Measurements from ENCODE around the gene ARHGAP11A. TPM values are rescaled to one million over a fixed set of nuclear protein-coding genes. Genes with fewer than 3 reads are reported as not detected.

The ARHGAP11A gene
- total RNA-seq, 4 donors from 2014 or later = 0.49 to 5.3 (median 2.3) TPM

GRCh38 chr15:32670623-32671022 lies 55.3 kb downstream of the ARHGAP11A start:
- DNase-seq (no peak), ATAC-seq (no peak)
- intact Hi-C loops (cut with DNase I; ENCODE audit: low total_unique reads) = no loop called here
- H3K4me3 ChIP-seq = no peak overlapping the region
- no peaks in the 10 kb centered on the region for H3K4me1 ChIP-seq
- no peaks in the 10 kb centered on the region for H3K27me3 ChIP-seq
- H3K36me3 ChIP-seq = no peaks in the 10 kb centered on the region
- no peak overlapping the region for H3K27ac ChIP-seq
- no peaks in the 10 kb centered on the region for H3K9me3 ChIP-seq
- in situ Hi-C loops (cut with MboI; ENCODE audit: low sequenced_read_pairs in 4 of 4) = loop anchor here (25.0 kb wide), 2 partner anchors 317 to 467 kb away; no protein-coding TSS in a partner anchor
- TF ChIP-seq POLR2A (IDR thresholded peaks at IDR 0.05) = no peak
- no peak for TF ChIP-seq CTCF (IDR thresholded peaks at IDR 0.05 in 4 of 5, conservative IDR thresholded peaks at IDR 0.05 in 1 of 5)

GRCh38 chr15:32671339-32672325 lies 56.3 kb downstream of the ARHGAP11A start:
- ATAC-seq (no peak), DNase-seq (no peak)
- H3K27me3 ChIP-seq = no peaks in the 10 kb centered on the region
- H3K27ac ChIP-seq = no peak overlapping the region
- no peaks in the 10 kb centered on the region for H3K36me3 ChIP-seq
- H3K9me3 ChIP-seq = no peaks in the 10 kb centered on the region
- TF ChIP-seq CTCF (IDR thresholded peaks at IDR 0.05 in 4 of 5, conservative IDR thresholded peaks at IDR 0.05 in 1 of 5) (no peak), POLR2A (IDR thresholded peaks at IDR 0.05) (no peak)
- H3K4me3 ChIP-seq = no peak overlapping the region
- in situ Hi-C loops (cut with MboI; ENCODE audit: low sequenced_read_pairs in 4 of 4) (loop anchor here (25.0 kb wide), 2 partner anchors 316 to 466 kb away; no protein-coding TSS in a partner anchor), intact Hi-C loops (cut with DNase I; ENCODE audit: low total_unique reads) (no loop called here)
- H3K4me1 ChIP-seq = no peaks in the 10 kb centered on the region

- H3K27ac ChIP-seq = no peak overlapping the region
- H3K9me3 ChIP-seq = no peaks in the 10 kb centered on the region
- no peaks in the 10 kb centered on the region for H3K36me3 ChIP-seq
- H3K4me3 ChIP-seq = no peak overlapping the region
- DNase-seq (no peak), ATAC-seq (no peak)
- intact Hi-C loops (cut with DNase I; ENCODE audit: low total_unique reads) = no loop called here
- H3K27me3 ChIP-seq = no peaks in the 10 kb centered on the region
- TF ChIP-seq POLR2A (IDR thresholded peaks at IDR 0.05) (no peak), CTCF (IDR thresholded peaks at IDR 0.05 in 4 of 5, conservative IDR thresholded peaks at IDR 0.05 in 1 of 5) (no peak)
- in situ Hi-C loops (cut with MboI; ENCODE audit: low sequenced_read_pairs in 4 of 4) = loop anchor here (25.0 kb wide), 2 partner anchors 313 to 463 kb away; no protein-coding TSS in a partner anchor
- H3K4me1 ChIP-seq = no peaks in the 10 kb centered on the region
These were observed 59.4 kb downstream of the ARHGAP11A start for GRCh38 chr15:32674681-32675080.

GRCh38 chr15:32675466-32675865 lies 60.2 kb downstream of the ARHGAP11A start:
- ATAC-seq (no peak), DNase-seq (no peak)
- TF ChIP-seq POLR2A (IDR thresholded peaks at IDR 0.05) (no peak), CTCF (IDR thresholded peaks at IDR 0.05 in 4 of 5, conservative IDR thresholded peaks at IDR 0.05 in 1 of 5) (no peak)
- intact Hi-C loops (cut with DNase I; ENCODE audit: low total_unique reads) = no loop called here
- no peak overlapping the region for H3K4me3 ChIP-seq
- H3K27ac ChIP-seq = no peak overlapping the region
- H3K4me1 ChIP-seq = no peaks in the 10 kb centered on the region
- H3K27me3 ChIP-seq = no peaks in the 10 kb centered on the region
- in situ Hi-C loops (cut with MboI; ENCODE audit: low sequenced_read_pairs in 4 of 4) = no loop called here
- no peaks in the 10 kb centered on the region for H3K36me3 ChIP-seq
- H3K9me3 ChIP-seq = no peaks in the 10 kb centered on the region
